Epithelial cell of proximal tubule (primary cell): Measurements from ENCODE around the gene KRT17. TPM values are rescaled to one million over a fixed set of nuclear protein-coding genes. Genes with fewer than 3 reads are reported as not detected.

Experiments
- DNase-seq: peaks from one replicate; pipeline ENCODE4 v3.0.0-alpha.2; 2011; ENCODE audit warnings: low read depth
- H3K4me3 ChIP-seq: 2 replicates; pipeline ENCODE4 v1.5.1; 2011; ENCODE audit warnings: low read depth, mild to moderate bottlenecking, low read length
- total RNA-seq: library from RNA; depleted of rRNA; stranded (reverse); fragments of >200 nt; gene quantifications from 2 replicates; pipeline ENCODE4 v1.2.3, GENCODE V29; 2015
- TF ChIP-seq, protein P1 (sequence below): conservative IDR thresholded peaks from 2 replicates; pipeline ENCODE4 v1.5.1; 2012; ENCODE audit warnings: low read depth, mild to moderate bottlenecking, low read length

Gene KRT17
- total RNA-seq, 1 donor from 2014 or later, result 20.8 TPM

DNA sequence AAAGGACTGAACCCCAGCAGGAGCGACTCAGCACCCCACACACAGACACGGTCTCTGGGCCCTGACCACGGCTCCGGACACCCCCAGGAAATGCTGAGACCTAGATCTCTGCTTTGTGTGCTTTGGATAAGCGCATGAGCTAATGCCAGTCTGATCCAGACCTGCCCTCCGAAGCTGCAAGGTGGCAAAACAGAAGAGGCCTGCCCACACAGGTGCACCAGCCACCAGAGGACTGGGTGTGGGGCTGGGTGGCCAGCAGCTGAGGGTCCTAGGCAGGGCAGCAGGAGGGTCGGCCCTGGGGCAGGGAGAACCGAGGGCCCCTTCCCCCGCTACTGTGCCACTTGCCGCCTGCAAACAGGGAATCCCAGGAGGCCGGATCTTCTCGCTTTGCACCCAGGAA is 33.6 kb upstream of the KRT17 start:
- no peak for DNase-seq
- H3K4me3 ChIP-seq, result no peak overlapping the region
- TF ChIP-seq, protein P1, sequence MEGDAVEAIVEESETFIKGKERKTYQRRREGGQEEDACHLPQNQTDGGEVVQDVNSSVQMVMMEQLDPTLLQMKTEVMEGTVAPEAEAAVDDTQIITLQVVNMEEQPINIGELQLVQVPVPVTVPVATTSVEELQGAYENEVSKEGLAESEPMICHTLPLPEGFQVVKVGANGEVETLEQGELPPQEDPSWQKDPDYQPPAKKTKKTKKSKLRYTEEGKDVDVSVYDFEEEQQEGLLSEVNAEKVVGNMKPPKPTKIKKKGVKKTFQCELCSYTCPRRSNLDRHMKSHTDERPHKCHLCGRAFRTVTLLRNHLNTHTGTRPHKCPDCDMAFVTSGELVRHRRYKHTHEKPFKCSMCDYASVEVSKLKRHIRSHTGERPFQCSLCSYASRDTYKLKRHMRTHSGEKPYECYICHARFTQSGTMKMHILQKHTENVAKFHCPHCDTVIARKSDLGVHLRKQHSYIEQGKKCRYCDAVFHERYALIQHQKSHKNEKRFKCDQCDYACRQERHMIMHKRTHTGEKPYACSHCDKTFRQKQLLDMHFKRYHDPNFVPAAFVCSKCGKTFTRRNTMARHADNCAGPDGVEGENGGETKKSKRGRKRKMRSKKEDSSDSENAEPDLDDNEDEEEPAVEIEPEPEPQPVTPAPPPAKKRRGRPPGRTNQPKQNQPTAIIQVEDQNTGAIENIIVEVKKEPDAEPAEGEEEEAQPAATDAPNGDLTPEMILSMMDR, result no peak

DNA sequence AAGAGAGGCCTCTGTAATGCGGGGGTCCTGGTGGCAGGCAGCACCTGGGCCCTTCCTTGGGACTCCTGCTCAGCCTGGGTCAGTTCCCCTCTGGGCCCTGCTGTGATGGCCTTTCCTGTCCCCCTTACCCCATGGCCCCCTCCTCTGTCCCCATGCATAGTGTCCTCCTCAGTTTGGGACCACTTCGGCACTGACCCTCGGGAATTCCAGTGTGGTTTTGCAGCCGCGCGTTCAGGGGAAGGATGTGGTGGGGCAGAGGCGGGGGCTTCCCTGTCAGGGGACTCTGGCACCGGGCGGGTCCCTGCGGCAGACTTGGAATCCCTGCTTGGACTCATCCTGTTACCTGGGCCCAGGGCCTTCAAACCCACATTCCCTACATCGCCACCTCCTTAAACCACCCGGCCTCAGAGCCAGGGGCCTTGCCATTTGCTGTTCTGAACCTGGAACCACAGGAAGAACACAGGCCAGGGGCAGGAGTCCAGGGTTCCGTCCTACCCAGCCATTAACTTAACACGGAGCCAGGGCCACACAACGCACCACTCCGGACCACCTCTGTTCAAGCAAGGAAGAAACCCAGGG is 32.9 kb upstream of the KRT17 start:
- DNase-seq, result no peak

DNA sequence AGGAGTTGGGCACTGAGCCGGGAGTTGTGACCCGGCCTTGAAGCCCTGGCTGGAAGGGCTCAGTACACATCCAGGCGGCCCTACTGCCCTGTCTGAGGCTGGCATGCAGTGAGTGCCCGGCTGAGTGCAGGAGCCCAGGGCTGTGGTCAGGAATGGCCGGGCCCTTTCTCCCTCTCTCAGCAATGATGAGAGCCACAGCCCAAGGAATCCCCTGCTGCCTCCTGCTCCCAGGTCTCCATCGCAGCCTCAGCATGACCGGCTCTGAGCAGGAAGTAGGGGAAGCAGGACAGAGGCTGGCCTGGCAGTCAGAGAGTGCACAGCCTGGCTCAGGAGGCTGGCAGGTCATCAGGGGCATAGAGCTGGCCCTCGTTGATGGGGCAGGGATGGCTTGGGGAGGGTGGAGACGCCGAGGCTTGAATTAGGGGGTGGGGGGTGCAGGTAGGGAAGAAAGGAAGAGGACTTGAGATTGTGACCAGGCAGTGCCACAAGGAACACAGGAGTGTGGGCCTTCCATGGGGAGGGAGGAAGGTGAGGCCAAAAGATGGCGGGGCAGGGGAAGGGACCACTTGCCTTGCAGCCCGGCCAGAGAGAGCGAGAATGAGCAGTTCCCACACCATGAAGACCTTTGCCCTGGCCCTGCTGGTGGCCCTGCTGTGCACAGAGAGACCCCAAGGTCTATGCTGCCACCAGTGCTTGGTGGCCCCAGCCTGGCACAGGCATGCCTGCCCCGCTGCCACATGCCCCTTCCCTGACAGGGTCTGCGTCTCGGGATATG is 32.1 kb upstream of the KRT17 start:
- TF ChIP-seq, protein P1, result no peak
- no peak for DNase-seq
- no peak overlapping the region for H3K4me3 ChIP-seq

More for the DNA sequence above, 32.9 kb upstream of the KRT17 start:
- no peak overlapping the region for H3K4me3 ChIP-seq
- TF ChIP-seq, protein P1, result no peak

DNA sequence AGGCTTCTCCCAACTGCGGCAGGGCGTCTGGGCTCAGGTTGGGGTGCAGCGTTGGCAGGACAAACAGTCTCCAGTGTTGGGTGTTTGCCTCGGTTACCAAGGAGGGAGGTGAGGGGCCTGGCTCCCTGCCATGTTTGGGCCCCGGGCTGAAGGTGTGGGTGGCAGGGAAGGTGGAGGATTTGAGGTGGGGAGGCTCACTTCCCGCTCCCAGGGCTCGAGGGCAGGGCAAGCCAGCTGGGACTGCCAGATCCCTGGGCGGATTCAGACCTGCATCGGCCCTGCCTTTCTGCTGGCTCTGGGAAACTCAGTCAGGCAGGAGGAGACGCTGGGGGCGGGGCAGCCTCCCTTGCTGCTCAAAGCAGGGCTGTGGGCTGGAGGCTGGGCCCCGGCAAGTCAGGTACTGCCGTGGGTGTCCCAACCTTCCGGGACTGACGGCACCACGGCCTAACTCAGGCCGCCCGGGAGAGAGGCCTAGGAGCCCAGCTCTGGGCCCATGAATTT is 31.3 kb upstream of the KRT17 start:
- TF ChIP-seq, protein P1, result no peak
- no peak overlapping the region for H3K4me3 ChIP-seq
- no peak for DNase-seq

DNA sequence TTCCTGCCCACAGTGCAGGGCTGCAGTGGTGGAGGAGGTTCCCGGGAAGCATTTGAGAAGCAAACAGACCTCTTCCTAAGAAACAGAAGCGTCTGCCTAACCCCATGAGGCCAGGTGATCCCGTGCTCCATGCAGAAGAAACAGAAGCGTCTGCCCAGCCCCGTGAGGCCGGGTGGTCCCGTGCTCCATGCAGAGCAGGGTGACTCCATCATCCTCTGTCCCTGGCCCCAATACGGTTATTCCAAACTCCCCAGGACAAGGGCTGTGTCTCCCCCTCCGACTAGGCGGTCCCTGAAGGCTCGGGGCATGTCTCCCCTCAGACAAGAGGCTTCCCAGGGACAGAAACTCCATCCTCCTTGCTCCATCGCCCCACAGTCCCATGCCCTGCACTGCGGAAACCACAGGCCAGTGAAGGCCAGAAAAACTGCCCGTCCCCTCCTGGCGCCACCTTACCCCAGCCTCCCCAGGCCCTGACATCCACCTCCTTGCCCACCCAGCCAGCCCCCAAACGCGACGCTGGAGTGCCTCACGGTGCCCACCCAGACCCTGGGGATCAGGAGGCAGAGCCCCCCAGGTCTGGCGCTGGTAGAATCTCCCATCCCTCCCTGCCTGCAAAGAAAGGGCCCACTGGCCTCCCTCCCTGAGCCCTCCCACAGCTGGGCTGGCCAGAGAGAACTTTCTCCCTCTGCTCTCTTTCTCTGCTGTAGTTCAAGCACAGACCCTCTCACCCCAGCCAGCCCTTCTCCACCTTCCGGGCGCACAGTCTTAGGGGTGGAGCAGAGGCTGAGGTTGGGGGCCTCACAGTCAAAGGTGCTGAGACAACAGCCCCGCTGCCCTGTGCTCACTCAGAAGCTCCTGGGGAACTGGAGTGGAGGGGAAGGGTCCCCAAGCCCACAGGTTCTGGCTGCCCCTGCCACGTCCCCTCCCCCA is 30.6 kb upstream of the KRT17 start:
- H3K4me3 ChIP-seq, result no peak overlapping the region
- DNase-seq, result no peak
- TF ChIP-seq, protein P1, result no peak

DNA sequence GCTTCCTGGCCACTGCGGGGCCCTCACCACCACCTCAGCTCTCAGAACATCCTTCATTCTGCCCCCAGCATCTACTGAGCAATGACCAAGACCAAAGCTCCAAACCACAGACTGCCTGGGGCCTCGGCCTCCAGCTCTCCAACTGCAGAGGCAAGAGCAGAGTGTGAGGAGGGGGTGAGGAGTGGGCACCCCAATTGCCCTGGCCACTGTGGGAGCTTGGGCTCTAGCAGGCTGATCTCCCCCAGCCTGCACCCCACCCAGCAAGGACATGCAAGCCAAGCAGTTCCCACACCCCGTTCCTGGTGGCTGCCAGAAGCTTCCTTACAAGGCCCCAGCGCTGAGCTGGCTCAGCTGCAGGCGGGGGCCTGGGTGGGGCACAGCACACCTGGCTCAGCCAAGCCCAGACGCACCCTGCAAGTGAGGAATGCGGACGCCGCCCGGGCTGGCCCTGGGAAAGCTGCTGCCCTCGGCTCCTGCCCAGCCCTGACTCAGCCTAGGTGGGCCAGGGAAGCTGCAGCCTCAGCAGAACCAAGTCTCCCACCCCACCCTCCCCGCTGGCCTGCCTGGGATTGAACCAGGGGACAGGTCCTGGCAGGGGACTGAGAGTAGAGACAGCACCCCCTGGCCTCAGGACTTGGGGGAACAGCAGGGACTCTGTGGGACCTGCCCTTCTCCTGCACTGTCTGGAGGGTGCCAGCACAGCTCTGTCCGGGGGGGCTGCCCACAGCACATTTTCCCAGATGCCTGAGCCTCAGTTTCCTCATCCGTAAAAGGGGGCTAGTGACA is 29.7 kb upstream of the KRT17 start:
- TF ChIP-seq, protein P1, result no peak
- no peak for DNase-seq
- H3K4me3 ChIP-seq, result no peak overlapping the region
